Activated CD4-positive, alpha-beta T cell treated with anti-CD3 and anti-CD28 coated beads for 4 hours (primary cell): ENCODE data around the gene BCL11B.

ENCODE experiments used
- DNase-seq, 2 donors: peaks; one replicate each; pipeline ENCODE4 v3.0.0-alpha.2; 2020

Gene BCL11B

GRCh38 chr14:99177046-99177655, 94.8 kb downstream of the BCL11B start:
- no peak for DNase-seq

GRCh38 chr14:99176156-99176945, 95.6 kb downstream of the BCL11B start:
- no peak for DNase-seq

DNA sequence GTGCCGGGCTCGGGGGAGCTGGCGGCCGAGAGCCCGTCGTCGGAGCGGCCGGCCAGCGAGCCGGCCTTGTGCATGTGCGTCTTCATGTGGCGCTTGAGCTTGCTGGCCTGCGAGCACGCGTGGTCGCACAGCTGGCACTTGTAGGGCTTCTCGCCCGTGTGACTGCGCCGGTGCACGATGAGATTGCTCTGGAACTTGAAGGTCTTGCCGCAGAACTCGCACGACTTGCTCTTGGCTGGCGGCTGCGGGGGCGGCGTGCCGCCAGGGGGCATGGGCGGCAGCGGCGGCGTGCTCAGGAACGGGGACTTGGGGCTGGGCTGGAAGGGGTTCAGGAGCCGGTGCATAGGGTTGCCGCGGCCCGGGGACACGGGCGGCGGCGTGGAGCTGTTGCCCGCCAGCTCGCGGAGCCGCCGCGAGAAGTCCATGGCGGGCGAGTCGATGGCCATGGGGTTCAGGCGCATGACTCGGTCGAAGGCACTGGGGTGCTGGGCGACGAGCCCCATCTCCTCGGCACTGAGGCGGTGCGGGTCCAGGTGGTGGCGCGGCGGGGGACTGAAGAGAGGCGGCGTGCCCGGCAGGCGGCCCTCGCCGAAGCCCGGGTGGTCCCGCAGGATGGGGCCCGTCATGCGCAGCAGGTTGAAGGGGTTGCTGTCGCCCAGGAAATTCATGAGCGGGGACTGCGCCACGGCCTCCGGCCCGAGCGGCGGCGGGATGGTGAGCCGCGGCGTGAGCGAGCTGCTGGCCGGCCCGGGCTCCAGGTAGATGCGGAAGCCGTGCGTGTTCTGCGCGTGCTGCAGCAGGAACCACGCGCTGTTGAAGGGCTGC, 96.5 kb downstream of the BCL11B start:
- no peak for DNase-seq

DNA sequence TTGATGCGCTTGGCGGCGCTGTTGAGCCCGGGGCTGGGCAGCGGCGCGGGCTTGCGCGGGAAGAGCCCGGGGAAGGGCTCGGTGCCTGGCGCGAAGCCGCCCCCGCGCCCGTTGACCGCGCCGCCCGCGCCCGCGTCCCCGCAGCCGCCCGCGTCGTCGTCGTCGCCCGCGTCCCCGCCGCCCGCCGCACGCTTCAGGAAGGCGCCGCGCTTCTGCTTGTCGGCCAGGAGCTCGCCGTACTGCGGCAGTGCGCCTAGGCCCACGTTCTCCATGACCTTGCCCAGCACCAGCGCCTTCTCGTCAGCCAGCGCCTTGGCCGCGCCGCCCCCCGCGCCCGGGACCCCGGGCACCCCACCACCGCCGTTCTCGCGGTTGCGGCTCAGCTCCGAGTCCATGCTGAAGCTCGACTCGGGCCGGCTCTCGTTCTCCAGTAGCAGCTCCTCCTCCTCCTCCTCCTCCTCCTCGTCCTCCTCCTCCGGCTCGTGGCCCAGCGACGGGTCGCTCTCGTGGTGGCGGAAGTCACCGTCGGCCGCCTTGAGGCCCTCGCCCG, 97.2 kb downstream of the BCL11B start:
- no peak for DNase-seq

DNA sequence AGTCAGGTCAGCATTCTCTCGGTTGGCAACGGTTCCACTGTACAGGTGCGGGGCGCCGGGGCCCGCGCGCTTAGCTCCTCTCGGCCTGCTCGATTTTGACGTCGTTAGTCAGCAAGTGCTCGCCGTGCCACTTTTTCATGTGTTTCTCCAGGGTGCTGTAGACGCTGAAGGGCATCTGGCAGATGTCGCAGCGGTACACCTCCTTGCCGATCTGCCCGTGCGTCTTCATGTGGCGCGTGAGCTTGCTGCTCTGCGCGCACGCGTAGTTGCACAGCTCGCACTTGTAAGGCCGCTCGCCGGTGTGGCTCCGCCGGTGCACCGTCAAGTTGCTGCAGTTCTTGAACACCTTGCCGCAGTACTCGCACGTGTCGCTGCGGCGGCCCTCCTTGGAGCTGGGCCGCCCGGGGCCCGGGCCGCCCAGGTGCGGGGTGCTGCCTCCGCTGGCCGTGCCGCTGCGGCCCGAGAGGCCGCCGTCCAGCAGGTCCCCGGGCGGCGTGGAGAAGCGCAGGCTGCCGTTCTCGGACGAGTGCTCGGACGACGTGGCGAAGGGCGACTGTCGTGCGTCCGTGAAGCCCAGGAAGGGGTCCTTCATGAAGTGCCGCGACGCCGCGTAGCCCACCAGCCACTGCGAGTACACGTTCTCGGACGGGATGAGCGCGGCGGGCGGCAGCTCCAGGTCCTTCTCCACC, 97.8 kb downstream of the BCL11B start:
- no peak for DNase-seq

GRCh38 chr14:99173506-99173905, 98.5 kb downstream of the BCL11B start:
- no peak for DNase-seq

DNA sequence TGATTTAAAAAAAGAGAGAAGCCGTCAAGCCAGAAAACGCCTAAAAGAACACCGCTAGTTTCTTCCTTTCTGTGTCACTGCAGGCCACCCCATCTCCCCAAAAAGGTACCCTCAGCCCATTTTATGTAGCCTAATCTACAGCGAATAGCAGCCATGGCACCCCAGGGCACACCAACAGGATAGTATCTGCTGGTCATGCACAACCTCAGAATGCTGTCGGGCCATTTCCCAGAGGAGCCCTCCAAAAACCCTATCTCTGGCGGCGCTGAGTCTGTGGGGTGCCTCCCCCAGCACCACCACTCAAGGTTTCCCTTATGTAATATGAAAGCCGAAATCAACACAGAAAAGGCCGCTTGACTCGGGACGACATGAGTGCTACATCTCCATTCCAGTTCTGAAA, 98.9 kb downstream of the BCL11B start:
- no peak for DNase-seq

- DNase-seq: no peak
Measured at GRCh38 chr14:99171396-99171795, 100.6 kb downstream of the BCL11B start.

DNA sequence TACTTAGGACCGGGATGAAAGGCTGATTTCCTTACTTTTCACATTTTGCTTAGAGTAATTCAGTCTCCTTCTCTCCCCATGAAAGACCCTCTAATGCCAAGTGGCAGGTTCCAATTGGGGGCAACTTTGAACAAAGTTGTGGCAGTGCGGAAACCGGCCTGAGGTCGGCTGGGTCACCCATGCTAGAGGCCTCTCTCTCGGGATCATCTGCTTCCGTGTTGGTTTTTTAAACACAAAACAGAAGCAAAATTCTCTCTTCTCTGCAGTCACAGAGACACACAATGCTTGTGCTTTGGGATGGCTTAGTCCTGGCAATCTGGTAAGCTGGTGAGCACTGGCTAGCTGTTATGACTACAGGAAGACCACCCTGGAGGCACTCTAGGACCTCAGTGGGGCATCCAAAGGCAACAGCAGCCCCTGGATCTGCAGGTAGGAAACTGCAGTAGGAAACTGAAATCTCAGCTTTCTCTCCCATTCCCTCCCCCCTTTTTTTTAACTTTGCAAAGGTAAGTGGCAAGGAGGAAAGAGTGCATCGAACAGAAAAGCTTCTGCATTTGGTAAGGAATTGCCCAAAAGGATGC, 102.1 kb downstream of the BCL11B start:
- DNase-seq: no peak

- DNase-seq: no peak
Measured at GRCh38 chr14:99168330-99168729, 103.7 kb downstream of the BCL11B start.

GRCh38 chr14:99166506-99166905, 105.5 kb downstream of the BCL11B start:
- DNase-seq: no peak

- no peak for DNase-seq
Measured at GRCh38 chr14:99164712-99165111, 107.3 kb downstream of the BCL11B start.

- DNase-seq: no peak
Measured at GRCh38 chr14:99163446-99163845, 108.6 kb downstream of the BCL11B start.

GRCh38 chr14:99159341-99160340, 112.4 kb downstream of the BCL11B start:
- no peak for DNase-seq

- DNase-seq: no peak
Measured at GRCh38 chr14:99158646-99159165, 113.3 kb downstream of the BCL11B start.

- no peak for DNase-seq
Measured at GRCh38 chr14:99158150-99158549, 113.8 kb downstream of the BCL11B start.

DNA sequence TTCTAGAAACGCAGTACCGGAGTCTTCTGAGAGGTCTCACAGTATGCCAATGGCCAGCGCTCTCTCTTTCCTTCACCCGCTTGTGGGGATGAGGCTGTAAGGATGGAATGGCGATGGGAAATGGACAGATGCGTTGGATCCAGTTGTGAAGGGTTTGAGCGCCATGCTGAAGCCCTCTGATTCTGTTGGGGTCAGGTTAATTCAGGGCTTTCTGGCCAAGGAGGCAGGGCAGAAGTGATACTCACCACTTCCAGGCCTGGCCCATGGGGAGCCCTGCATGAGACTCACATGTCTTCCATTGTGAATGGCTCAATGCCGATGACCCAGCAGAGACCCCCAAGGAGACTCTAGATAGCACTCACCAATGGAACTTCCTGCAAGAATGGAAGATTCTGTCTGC, 114.3 kb downstream of the BCL11B start:
- no peak for DNase-seq

DNA sequence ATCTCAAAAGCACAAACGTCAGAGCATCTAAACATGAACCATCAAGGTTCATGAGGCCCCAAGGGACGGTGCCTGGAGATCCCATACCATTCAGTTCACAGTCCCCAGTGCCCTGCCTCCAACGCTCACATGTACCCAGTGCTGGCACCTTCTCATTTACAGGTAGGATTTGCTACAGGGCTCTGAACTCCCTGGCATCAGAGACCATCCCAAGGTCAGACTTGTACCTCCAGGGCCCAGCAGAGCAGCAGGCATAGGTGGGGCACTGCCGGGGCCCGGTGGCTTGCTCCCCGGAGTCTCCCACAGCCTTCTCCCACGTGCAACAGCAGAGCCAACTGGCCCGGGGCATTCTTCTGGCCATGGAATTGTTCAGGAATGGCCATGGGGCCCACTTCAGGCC, 114.8 kb downstream of the BCL11B start:
- DNase-seq: no peak

- no peak for DNase-seq
Measured at GRCh38 chr14:99156814-99157213, 115.2 kb downstream of the BCL11B start.

DNA sequence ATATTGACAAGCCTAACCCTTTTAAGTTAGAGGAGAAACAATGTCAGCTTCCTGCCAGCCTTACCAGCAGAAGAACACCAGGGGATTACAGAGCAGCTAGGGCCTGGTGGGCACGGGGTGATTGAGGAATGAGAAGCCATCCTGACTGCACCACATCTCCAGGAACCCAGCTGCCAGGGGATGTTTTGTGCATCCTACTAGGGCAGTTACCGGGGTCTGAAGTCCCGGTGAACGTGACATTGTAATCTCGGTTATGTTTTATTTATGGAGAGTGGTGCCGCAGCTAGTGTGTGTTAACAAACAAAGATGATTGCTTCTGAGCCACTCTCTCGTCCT, 115.9 kb downstream of the BCL11B start:
- no peak for DNase-seq
